Stimulated activated CD8-positive, alpha-beta memory T cell treated with anti-CD3 and anti-CD28 coated beads, Interleukin-4, amount 100 ng/mL, for 1 hour (primary cell): ENCODE results near the gene STX8.

Experiments used
- DNase-seq, 2 donors: peaks; one replicate each; pipeline ENCODE4 v3.0.0-alpha.2; 2020; ENCODE audit warnings: low read depth in 2 of 2, low spot score in 1 of 2

The STX8 gene

GRCh38 chr17:9229826-9230201, 345.8 kb downstream of the STX8 start:
- DNase-seq: no peak

- no peak for DNase-seq
These were observed 346.3 kb downstream of the STX8 start for GRCh38 chr17:9229160-9229825.

GRCh38 chr17:9228408-9229159, 347.0 kb downstream of the STX8 start:
- DNase-seq: no peak

- no peak for DNase-seq
These were observed 347.7 kb downstream of the STX8 start for GRCh38 chr17:9227819-9228407.

- DNase-seq: no peak
These were observed 348.9 kb downstream of the STX8 start for GRCh38 chr17:9226794-9227135.

DNA sequence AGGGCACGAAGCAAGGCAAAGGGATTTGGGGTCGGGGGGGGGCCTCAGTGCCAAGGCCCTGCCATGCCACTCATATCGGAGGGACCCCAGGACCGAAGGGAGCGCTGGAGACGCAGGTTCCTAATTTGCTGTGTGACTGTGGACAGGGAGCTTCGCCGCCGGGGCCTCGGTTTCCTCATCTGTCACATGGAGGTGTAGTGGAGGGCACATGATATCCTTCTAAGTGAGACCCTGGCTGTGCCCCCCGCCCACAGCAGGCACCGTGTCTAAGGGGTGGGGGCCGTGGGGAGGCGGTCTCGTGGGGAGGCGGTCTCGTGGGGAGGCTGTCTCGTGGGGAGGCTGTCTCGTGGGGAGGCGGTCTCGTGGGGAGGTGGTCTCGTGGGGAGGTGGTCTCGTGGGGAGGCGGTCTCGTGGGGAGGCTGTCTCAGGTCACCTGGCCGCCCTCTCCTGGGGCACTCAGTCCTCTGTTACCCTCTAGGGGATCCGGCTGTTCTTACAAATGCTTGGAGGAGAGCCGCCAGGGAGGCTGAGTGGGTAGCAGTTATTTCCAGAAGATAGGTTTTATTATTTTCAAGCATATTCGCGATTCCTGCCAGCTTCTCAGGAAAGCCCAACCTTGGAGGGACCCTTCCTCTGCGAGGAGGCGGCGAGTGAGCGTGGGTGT, 349.4 kb downstream of the STX8 start:
- no peak for DNase-seq

GRCh38 chr17:9225305-9226101, 350.1 kb downstream of the STX8 start:
- DNase-seq: no peak

DNA sequence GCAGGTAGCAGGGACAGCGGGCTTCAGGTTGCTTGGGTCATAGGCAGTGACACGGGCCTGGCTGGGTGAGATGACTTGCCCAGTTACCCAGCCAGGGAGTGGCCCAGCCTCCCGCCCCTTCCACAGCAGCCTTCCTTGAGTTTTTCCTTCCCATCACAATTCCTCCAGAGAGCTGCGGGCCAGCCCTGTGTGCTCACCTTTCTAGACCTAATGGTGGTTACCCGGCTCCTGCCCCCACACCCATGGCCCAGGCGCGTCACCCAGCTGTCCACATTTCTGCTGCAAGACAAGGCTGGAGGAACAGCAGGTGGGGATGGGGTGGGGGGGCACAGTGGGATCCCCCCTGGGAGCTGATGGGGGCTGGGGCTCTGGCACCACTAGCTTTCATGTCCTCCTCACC, 351.1 kb downstream of the STX8 start:
- no peak for DNase-seq

DNA sequence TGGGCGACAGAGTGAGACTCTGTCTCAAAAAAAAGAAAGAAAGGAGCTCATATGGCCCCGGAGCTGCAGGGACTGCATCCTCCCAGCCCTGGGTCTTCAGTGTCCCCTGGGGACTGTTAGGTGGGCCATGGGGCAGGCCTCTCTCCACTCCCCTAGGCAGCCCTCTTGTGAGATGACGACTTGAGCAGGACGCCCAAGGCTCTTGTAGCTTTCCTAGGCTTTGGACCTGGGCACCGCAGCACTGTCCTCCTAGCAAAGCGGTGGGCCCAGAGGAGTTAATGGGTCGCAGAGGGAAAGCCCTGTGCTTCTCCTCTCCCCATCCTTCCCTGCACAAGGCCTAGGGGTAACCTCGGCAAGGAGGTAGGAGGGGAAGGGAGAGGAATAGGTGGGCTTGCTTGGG, 352.1 kb downstream of the STX8 start:
- DNase-seq: no peak

- no peak for DNase-seq
These were observed 353.8 kb downstream of the STX8 start for GRCh38 chr17:9221922-9222180.

GRCh38 chr17:9221147-9221921, 354.3 kb downstream of the STX8 start:
- DNase-seq: no peak

DNA sequence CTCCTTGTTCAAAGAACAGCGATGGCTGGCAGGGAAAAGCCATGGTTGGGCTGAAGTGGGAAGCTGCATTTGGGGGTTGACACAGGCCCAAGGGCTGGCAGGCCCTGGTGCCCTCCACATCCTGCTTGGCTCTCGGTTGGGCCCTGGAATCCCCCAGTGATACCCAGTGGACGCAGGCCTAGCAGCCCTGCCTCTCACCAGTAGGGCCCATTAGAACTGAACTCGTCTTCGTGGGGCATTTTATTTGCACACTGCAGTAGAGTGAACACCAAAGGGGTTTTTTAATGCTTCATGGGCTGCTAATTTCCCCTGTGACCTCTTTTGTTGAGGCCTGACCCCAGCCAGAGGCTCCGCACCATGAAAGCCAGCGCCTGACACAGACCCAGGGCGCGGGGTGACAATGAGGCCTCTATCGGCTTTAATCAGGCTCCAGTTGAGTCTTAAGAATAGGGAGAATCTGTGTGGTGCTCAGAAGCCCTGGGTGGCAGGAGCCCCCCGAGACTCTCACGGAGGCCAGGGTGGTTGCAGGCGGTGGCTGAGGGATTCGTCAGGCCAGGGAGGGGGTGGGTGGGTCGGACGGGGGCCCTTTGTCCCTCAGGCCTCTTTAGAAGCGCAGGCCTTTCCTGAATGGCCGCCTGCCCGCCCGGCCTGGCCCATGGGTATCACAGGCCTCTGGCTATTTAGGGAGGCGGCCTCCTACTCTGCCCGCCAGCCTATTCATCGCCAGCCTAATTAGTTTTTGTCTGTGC, 355.0 kb downstream of the STX8 start:
- DNase-seq: no peak

- DNase-seq: no peak
These were observed 355.8 kb downstream of the STX8 start for GRCh38 chr17:9219631-9220397.

- no peak for DNase-seq
These were observed 356.7 kb downstream of the STX8 start for GRCh38 chr17:9218911-9219310.

DNA sequence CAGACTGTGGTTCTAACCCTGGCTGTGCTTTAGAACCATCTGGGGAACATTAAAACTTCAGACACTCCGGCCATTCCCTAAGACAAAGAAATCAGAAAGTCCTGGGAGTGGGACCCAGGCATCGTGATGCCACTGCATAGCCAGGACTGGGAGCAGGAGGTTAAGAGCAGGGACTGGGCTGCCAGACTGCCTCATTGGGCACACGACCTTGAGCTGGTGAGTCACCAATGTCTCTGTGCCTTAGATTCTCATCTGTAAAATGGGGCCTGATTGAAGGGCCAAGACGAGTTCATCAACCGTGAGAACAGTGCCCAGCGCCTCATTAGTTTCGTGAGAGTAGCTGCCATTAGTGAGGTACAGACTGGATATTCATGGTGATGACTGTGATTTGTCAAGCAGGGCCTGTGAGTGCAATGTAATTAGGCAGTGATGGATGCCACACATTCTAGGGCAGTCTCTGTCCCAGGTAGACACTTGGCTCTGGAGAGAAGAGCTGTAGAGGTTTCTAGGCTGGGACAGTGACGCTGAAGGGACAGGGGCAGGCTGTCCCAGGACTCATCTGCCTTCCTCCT, 357.5 kb downstream of the STX8 start:
- DNase-seq: no peak

- no peak for DNase-seq
These were observed 358.2 kb downstream of the STX8 start for GRCh38 chr17:9217151-9218056.

GRCh38 chr17:9215465-9215864, 360.2 kb downstream of the STX8 start:
- DNase-seq: no peak

GRCh38 chr17:9213303-9213640, 362.3 kb downstream of the STX8 start:
- no peak for DNase-seq
